GM23338 (cell line): ENCODE results near the gene SMYD3. TPM values are rescaled to one million over a fixed set of nuclear protein-coding genes. Genes with fewer than 3 reads are reported as not detected.

Experiments used
- ATAC-seq: fragments of 200-7000 bp; cut with Tn5 transposase; 3 replicates; pipeline ENCODE4 v1.9.1; 2020
- DNase-seq: peaks from one replicate; pipeline ENCODE4 v3.0.0-alpha.2; 2015; ENCODE audit warnings: low spot score
- H2AFZ ChIP-seq: fragments of 200-600 bp; sonication (generic); 2 replicates; pipeline ENCODE4 v1.8.0; 2016; ENCODE audit warnings: antibody characterized with exemption, mild to moderate bottlenecking, moderate library complexity
- H3F3A ChIP-seq: fragments of 200-600 bp; sonication (generic); replicated peaks from 2 replicates; pipeline ENCODE4 v1.8.0; 2017; ENCODE audit warnings: antibody characterized with exemption, mixed run types, low read depth
- H3K27ac ChIP-seq: fragments of 200-600 bp; sonication (generic); 2 replicates; pipeline ENCODE4 v1.6.1; 2016; ENCODE audit warnings: low read depth
- H3K27me3 ChIP-seq: fragments of 200-600 bp; sonication (generic); 2 replicates; pipeline ENCODE4 v1.8.0; 2016; ENCODE audit warnings: mild to moderate bottlenecking, mixed run types, moderate library complexity; ENCODE audit not compliant: insufficient read depth
- H3K36me3 ChIP-seq: fragments of 200-600 bp; sonication (generic); 2 replicates; pipeline ENCODE4 v1.8.0; 2016; ENCODE audit warnings: mild to moderate bottlenecking; ENCODE audit not compliant: insufficient read depth
- H3K4me1 ChIP-seq: fragments of 200-600 bp; sonication (generic); 2 replicates; pipeline ENCODE4 v1.8.0; 2016; ENCODE audit warnings: mild to moderate bottlenecking, moderate library complexity; ENCODE audit not compliant: insufficient read depth
- H3K4me2 ChIP-seq: fragments of 200-600 bp; sonication (generic); 2 replicates; pipeline ENCODE4 v1.7.1; 2017; ENCODE audit warnings: mixed run types
- H3K4me3 ChIP-seq: fragments of 200-600 bp; sonication (generic); 2 replicates; pipeline ENCODE4 v1.6.1; 2016; ENCODE audit warnings: mixed run types
- H3K79me2 ChIP-seq: fragments of 200-600 bp; sonication (generic); replicated peaks from 2 replicates; pipeline ENCODE4 v1.8.0; 2017; ENCODE audit warnings: mild to moderate bottlenecking; ENCODE audit not compliant: insufficient read depth
- H3K9me2 ChIP-seq: fragments of 200-600 bp; sonication (generic); 2 replicates; pipeline ENCODE4 v1.8.0; 2017; ENCODE audit not compliant: insufficient read depth
- H4K20me1 ChIP-seq: fragments of 200-600 bp; sonication (generic); replicated peaks from 2 replicates; pipeline ENCODE4 v1.8.0; 2017; ENCODE audit warnings: mild to moderate bottlenecking; ENCODE audit not compliant: insufficient read depth
- H3K27ac Mint-ChIP-seq: 2 replicates; pipeline ENCODE4 v1.8.0; 2020; ENCODE audit warnings: inconsistent platforms, mild to moderate bottlenecking, moderate library complexity, mixed read lengths
- H3K27me3 Mint-ChIP-seq: 3 replicates; pipeline ENCODE4 v1.8.0; 2022; ENCODE audit warnings: low read depth, mild to moderate bottlenecking, moderate library complexity, mixed read lengths, inconsistent platforms; ENCODE audit not compliant: insufficient read depth, poor library complexity
- H3K36me3 Mint-ChIP-seq: 3 replicates; pipeline ENCODE4 v1.8.0; 2021; ENCODE audit warnings: low read depth, mild to moderate bottlenecking, inconsistent platforms, moderate library complexity, mixed read lengths
- H3K4me1 Mint-ChIP-seq: 3 replicates; pipeline ENCODE4 v1.8.0; 2020; ENCODE audit warnings: mild to moderate bottlenecking, inconsistent platforms, mixed read lengths
- H3K4me3 Mint-ChIP-seq: 3 replicates; pipeline ENCODE4 v1.8.0; 2021; ENCODE audit warnings: moderate library complexity, mild to moderate bottlenecking, inconsistent platforms, mixed read lengths
- H3K9me3 Mint-ChIP-seq: 3 replicates; pipeline ENCODE4 v1.8.0; 2020; ENCODE audit warnings: moderate library complexity, mild to moderate bottlenecking, inconsistent platforms, mixed read lengths
- CREB1 ChIP-seq: fragments of 250-450 bp; sonication (Bioruptor Pico); IDR thresholded peaks from 2 replicates; pipeline ENCODE4 v1.5.0; 2020; ENCODE audit warnings: low read depth, mild to moderate bottlenecking, moderate library complexity
- CTCF ChIP-seq, 2 experiments: fragments of 200-600 bp in 1 of 2; sonication (generic) in 1 of 2; conservative IDR thresholded peaks; 2 replicates each; pipeline versions ENCODE4 v1.5.1 to v1.6.1; 2016 to 2017; ENCODE audit warnings: antibody characterized with exemption in 2 of 2, low read depth in 2 of 2, mild to moderate bottlenecking in 2 of 2, moderate library complexity in 1 of 2
- EZH2 ChIP-seq: fragments of 200-600 bp; sonication (generic); IDR thresholded peaks from one replicate; pipeline ENCODE4 v1.8.0; 2017; ENCODE audit warnings: antibody characterized with exemption, mild to moderate bottlenecking, low read depth; ENCODE audit not compliant: unreplicated experiment
- EZH2phosphoT487 ChIP-seq: fragments of 200-600 bp; sonication (generic); IDR thresholded peaks from one replicate; pipeline ENCODE4 v1.8.1; 2018; ENCODE audit warnings: antibody characterized with exemption; ENCODE audit not compliant: unreplicated experiment
- JUNB ChIP-seq: IDR thresholded peaks from one replicate; pipeline ENCODE4 v1.6.1; 2016; ENCODE audit warnings: antibody characterized with exemption; ENCODE audit not compliant: unreplicated experiment
- NANOG ChIP-seq: IDR thresholded peaks from 2 replicates; pipeline ENCODE4 v1.6.1; 2016; ENCODE audit warnings: antibody characterized with exemption, borderline replicate concordance
- POLR2AphosphoS5 ChIP-seq: IDR thresholded peaks from 2 replicates; pipeline ENCODE4 v1.6.1; 2016; ENCODE audit warnings: antibody characterized with exemption, low read depth
- REST ChIP-seq: IDR thresholded peaks from one replicate; pipeline ENCODE4 v1.6.1; 2018; ENCODE audit warnings: antibody characterized with exemption; ENCODE audit not compliant: unreplicated experiment
- STAT1 ChIP-seq: IDR thresholded peaks from one replicate; pipeline ENCODE4 v1.6.1; 2016; ENCODE audit warnings: antibody characterized with exemption; ENCODE audit not compliant: unreplicated experiment
- ZNF114 ChIP-seq: fragments of 250-450 bp; sonication (Bioruptor Pico); IDR thresholded peaks from 2 replicates; pipeline ENCODE4 v1.5.0; 2020; ENCODE audit warnings: mild to moderate bottlenecking, moderate library complexity
- ZNF331 ChIP-seq: fragments of 250-450 bp; sonication (Bioruptor Pico); IDR thresholded peaks from 2 replicates; pipeline ENCODE4 v1.5.0; 2020; ENCODE audit warnings: low read depth, mild to moderate bottlenecking, moderate library complexity
- polyA plus RNA-seq: library from polyadenylated mRNA; unstranded; fragments of >200 nt; fragmentation: Nextera tagmentation; extraction: Ambion mirVana; gene quantifications from 2 replicates; pipeline ENCODE4 v1.2.1, GENCODE V29; 2016
- total RNA-seq: library from RNA; depleted of rRNA; stranded (reverse); fragments of >200 nt; shearing (Covaris generic); gene quantifications from 2 replicates; pipeline ENCODE4 v1.2.3, GENCODE V29; 2014

The SMYD3 gene
- total and polyA plus RNA-seq, 2 experiments from 2014 or later: 31.8 to 34.4 TPM

DNA sequence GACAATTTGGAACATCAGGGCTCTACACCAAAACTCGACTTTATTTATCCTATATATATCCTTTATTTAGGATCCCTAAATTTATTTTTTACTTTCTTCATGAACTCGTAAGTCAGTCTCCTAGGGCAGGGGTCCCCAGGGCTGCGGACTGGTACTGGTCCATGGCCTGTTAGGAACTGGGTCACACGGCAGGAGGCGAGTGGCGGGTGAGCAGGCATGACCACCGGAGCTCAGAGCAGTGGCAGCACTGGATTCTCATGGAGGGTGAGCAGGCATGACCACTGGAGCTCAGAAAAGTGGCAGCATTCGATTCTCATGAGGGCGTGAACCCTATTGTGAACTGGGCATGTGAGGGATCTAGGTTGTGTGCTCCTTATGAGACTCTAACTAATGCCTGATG lies 427.0 kb downstream of the SMYD3 start:
- no peaks in the 10 kb centered on the region for H3K79me2 ChIP-seq
- peaks cover 3% of the 10 kb centered on the region for H3K27me3 Mint-ChIP-seq
- no peaks in the 10 kb centered on the region for H3K27me3 ChIP-seq
- peaks cover 18% of the 10 kb centered on the region for H3K4me1 Mint-ChIP-seq
- H3K4me2 ChIP-seq: no peak overlapping the region
- no peaks in the 10 kb centered on the region for H3F3A ChIP-seq
- no peak for DNase-seq
- H4K20me1 ChIP-seq: no peaks in the 10 kb centered on the region
- peaks cover 12% of the 10 kb centered on the region; the same call in 2 of the 3 replicates for H3K36me3 Mint-ChIP-seq
- no peak overlapping the region for H3K4me3 Mint-ChIP-seq
- H3K4me1 ChIP-seq: no peaks in the 10 kb centered on the region
- H3K4me3 ChIP-seq: no peak overlapping the region
- H3K9me2 ChIP-seq: no peaks in the 10 kb centered on the region
- no peaks in the 10 kb centered on the region for H3K36me3 ChIP-seq
- no peak overlapping the region for H3K27ac ChIP-seq
- H3K27ac Mint-ChIP-seq: no peak overlapping the region
- ATAC-seq: no peak
- peaks cover 19% of the 10 kb centered on the region for H3K9me3 Mint-ChIP-seq
- no peak overlapping the region for H2AFZ ChIP-seq
- TF ChIP-seq EZH2: no peak
- TF ChIP-seq ZNF114 (CRISPR knock-in tag): no peak

- Histone ChIP-seq H3F3A (no peaks in the 10 kb centered on the region), H3K27me3 (no peaks in the 10 kb centered on the region), H3K36me3 (no peaks in the 10 kb centered on the region), H3K4me3 (no peak overlapping the region), H3K4me1 (no peaks in the 10 kb centered on the region), H4K20me1 (no peaks in the 10 kb centered on the region), H2AFZ (no peak overlapping the region), H3K4me2 (no peak overlapping the region), H3K79me2 (no peaks in the 10 kb centered on the region), H3K27ac (no peak overlapping the region), H3K9me2 (no peaks in the 10 kb centered on the region)
- H3K9me3 Mint-ChIP-seq: peaks cover 19% of the 10 kb centered on the region
- DNase-seq (no peak), ATAC-seq (no peak)
- H3K4me1 Mint-ChIP-seq: peaks cover 26% of the 10 kb centered on the region
- no peak overlapping the region for H3K4me3 Mint-ChIP-seq
- peaks cover 4% of the 10 kb centered on the region for H3K27me3 Mint-ChIP-seq
- no peak overlapping the region for H3K27ac Mint-ChIP-seq
- H3K36me3 Mint-ChIP-seq: peaks cover 12% of the 10 kb centered on the region; the same call in 2 of the 3 replicates
- TF ChIP-seq CTCF (conservative IDR thresholded peaks at IDR 0.05; ENCODE audit: low read depth in 2 of 2): no peak
- TF ChIP-seq EZH2phosphoT487: no peak
- TF ChIP-seq ZNF331 (CRISPR knock-in tag): no peak
- TF ChIP-seq NANOG: no peak
- no peak for TF ChIP-seq EZH2
Observed at GRCh38 chr1:246078888-246079252, 428.2 kb downstream of the SMYD3 start.

DNA sequence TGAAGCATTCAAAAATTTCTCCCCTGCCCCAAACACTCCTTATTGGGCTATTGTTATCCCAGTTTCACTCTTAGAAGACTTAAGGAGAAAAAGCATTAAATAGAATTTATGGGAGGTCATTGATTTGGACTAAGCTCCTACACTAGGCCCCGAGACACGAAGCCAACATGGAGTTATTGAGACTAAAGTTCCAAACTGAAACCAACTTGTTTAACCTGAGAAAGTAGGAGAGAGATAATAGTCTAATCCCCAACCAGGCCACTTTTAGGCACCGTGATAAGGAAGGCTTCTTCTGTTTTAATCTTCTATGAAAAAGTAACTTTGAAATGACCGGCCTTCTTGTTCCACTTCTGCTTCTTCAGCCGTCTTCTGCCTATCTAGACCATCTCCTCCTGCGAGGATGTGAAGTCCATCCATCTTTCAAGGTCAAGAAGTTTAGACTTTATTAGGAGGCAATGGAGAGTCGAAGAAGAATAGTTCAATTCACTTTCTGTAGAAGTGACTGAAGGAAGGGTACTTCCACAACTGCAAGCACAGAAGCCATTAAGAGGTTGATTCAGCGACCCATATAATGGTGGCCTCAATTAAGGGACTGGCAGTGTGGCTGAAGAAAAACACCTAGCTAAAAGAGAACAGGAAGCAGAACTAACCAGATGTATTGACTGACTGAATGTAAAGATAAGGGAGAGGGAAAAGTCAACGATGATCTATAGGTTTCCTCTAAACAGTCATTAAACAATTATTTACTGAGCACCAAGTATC lies 428.8 kb downstream of the SMYD3 start:
- H3K4me1 Mint-ChIP-seq: peaks cover 26% of the 10 kb centered on the region
- Histone ChIP-seq H3K4me2 (no peak overlapping the region), H3K4me1 (no peaks in the 10 kb centered on the region), H3K4me3 (no peak overlapping the region), H3K9me2 (no peaks in the 10 kb centered on the region), H3K36me3 (no peaks in the 10 kb centered on the region), H4K20me1 (no peaks in the 10 kb centered on the region), H3K79me2 (no peaks in the 10 kb centered on the region), H3K27ac (no peak overlapping the region), H3F3A (no peaks in the 10 kb centered on the region), H3K27me3 (no peaks in the 10 kb centered on the region), H2AFZ (no peak overlapping the region)
- ATAC-seq (no peak), DNase-seq (no peak)
- no peak overlapping the region for H3K27ac Mint-ChIP-seq
- peaks cover 8% of the 10 kb centered on the region; the same call in 2 of the 3 replicates for H3K36me3 Mint-ChIP-seq
- peaks cover 4% of the 10 kb centered on the region for H3K27me3 Mint-ChIP-seq
- H3K9me3 Mint-ChIP-seq: peaks cover 15% of the 10 kb centered on the region
- H3K4me3 Mint-ChIP-seq: no peak overlapping the region
- TF ChIP-seq CTCF (conservative IDR thresholded peaks at IDR 0.05; ENCODE audit: low read depth in 2 of 2) (no peak), EZH2 (no peak), CREB1 (CRISPR knock-in tag) (no peak), REST (no peak), ZNF331 (CRISPR knock-in tag) (no peak), POLR2AphosphoS5 (no peak), STAT1 (no peak), JUNB (no peak)
